GM18861 (cell line): ENCODE data around the gene DYNC2H1.

Experiments used
- ATAC-seq: cut with Tn5 transposase; IDR thresholded peaks from one replicate; pipeline ENCODE4 v1.9.1; 2021; ENCODE audit not compliant: unreplicated experiment

The DYNC2H1 gene

GRCh38 chr11:103266167-103266831 is 157.1 kb downstream of the DYNC2H1 start:
- no peak for ATAC-seq

- ATAC-seq, result no peak
Measured at GRCh38 chr11:103272876-103273275, 163.7 kb downstream of the DYNC2H1 start.

GRCh38 chr11:103274025-103274424 is 164.8 kb downstream of the DYNC2H1 start:
- ATAC-seq, result no peak

- ATAC-seq, result no peak
Measured at GRCh38 chr11:103279821-103280220, 170.6 kb downstream of the DYNC2H1 start.

- ATAC-seq, result no peak
Measured at GRCh38 chr11:103281301-103281700, 172.1 kb downstream of the DYNC2H1 start.

- ATAC-seq, result no peak
Measured at GRCh38 chr11:103284260-103284659, 175.0 kb downstream of the DYNC2H1 start.

- ATAC-seq, result no peak
Measured at GRCh38 chr11:103294516-103294915, 185.3 kb downstream of the DYNC2H1 start.

- no peak for ATAC-seq
Measured at GRCh38 chr11:103295704-103296103, 186.5 kb downstream of the DYNC2H1 start.

GRCh38 chr11:103297900-103298299 is 188.7 kb downstream of the DYNC2H1 start:
- no peak for ATAC-seq

GRCh38 chr11:103315248-103315647 is 206.0 kb downstream of the DYNC2H1 start:
- ATAC-seq, result no peak

GRCh38 chr11:103317118-103317517 is 207.9 kb downstream of the DYNC2H1 start:
- ATAC-seq, result no peak

GRCh38 chr11:103322821-103323220 is 213.6 kb downstream of the DYNC2H1 start:
- no peak for ATAC-seq

GRCh38 chr11:103325686-103326069 is 216.5 kb downstream of the DYNC2H1 start:
- ATAC-seq, result no peak

- ATAC-seq, result peak; percentile 92
Measured at GRCh38 chr11:103326070-103326794, 217.0 kb downstream of the DYNC2H1 start.

GRCh38 chr11:103327721-103328120 is 218.5 kb downstream of the DYNC2H1 start:
- no peak for ATAC-seq

- no peak for ATAC-seq
Measured at GRCh38 chr11:103332409-103332808, 223.2 kb downstream of the DYNC2H1 start.

GRCh38 chr11:103338621-103339484 is 229.6 kb downstream of the DYNC2H1 start:
- ATAC-seq, result no peak

GRCh38 chr11:103339485-103339857 is 230.2 kb downstream of the DYNC2H1 start:
- ATAC-seq, result no peak

- no peak for ATAC-seq
Measured at GRCh38 chr11:103340956-103341355, 231.7 kb downstream of the DYNC2H1 start.

GRCh38 chr11:103344886-103345285 is 235.7 kb downstream of the DYNC2H1 start:
- ATAC-seq, result no peak

- ATAC-seq, result no peak
Measured at GRCh38 chr11:103349595-103349994, 240.4 kb downstream of the DYNC2H1 start.

GRCh38 chr11:103354656-103355055 is 245.4 kb downstream of the DYNC2H1 start:
- no peak for ATAC-seq
